MCF 10A (cell line): ENCODE data around the gene CCL19. TPM values are rescaled to one million over a fixed set of nuclear protein-coding genes. Genes with fewer than 3 reads are reported as not detected.

Experiments used
- BruUV-seq: library from RNA; stranded (reverse); fragments of 400-500 nt; replicated peaks from 2 replicates; lab custom pipeline; 2021; lab: Mats Ljungman, UMichigan
- CTCF ChIA-PET: fragments of 300-600 bp; sonication (Branson Sonifier 250); formaldehyde crosslinking; extraction: SDS; loops from one replicate; lab custom pipeline; 2021; ENCODE audit warnings: antibody characterized with exemption, inconsistent platforms; lab: Yijun Ruan, JAX
- POLR2A ChIA-PET: fragments of 300-600, 350-650 bp; sonication (Branson Sonifier 250); formaldehyde crosslinking; extraction: SDS; loops from one replicate; lab custom pipeline; 2020; ENCODE audit warnings: antibody characterized with exemption, inconsistent platforms; lab: Yijun Ruan, JAX
- DNase-seq: peaks from one replicate; pipeline ENCODE4 v3.0.0-alpha.2; 2018; ENCODE audit not compliant: unreplicated experiment
- H3K27ac Mint-ChIP-seq: one replicate; pipeline ENCODE4 v1.8.0; 2022; ENCODE audit warnings: mild to moderate bottlenecking, low read depth, mixed read lengths; ENCODE audit not compliant: unreplicated experiment
- H3K27me3 Mint-ChIP-seq: one replicate; pipeline ENCODE4 v1.8.0; 2022; ENCODE audit warnings: mixed read lengths; ENCODE audit not compliant: insufficient read depth, unreplicated experiment
- H3K36me3 Mint-ChIP-seq: one replicate; pipeline ENCODE4 v1.8.0; 2022; ENCODE audit warnings: mild to moderate bottlenecking, moderate library complexity, mixed read lengths; ENCODE audit not compliant: insufficient read depth, unreplicated experiment
- H3K4me1 Mint-ChIP-seq: one replicate; pipeline ENCODE4 v1.8.0; 2022; ENCODE audit warnings: mixed read lengths; ENCODE audit not compliant: insufficient read depth, unreplicated experiment
- H3K4me3 Mint-ChIP-seq: one replicate; pipeline ENCODE4 v1.8.0; 2022; ENCODE audit warnings: mild to moderate bottlenecking, moderate library complexity, mixed read lengths; ENCODE audit not compliant: unreplicated experiment
- H3K9me3 Mint-ChIP-seq: one replicate; pipeline ENCODE4 v1.8.0; 2022; ENCODE audit warnings: mixed read lengths; ENCODE audit not compliant: unreplicated experiment
- intact Hi-C: fragments of 100-400 bp; cut with micrococcal nuclease; formaldehyde crosslinking; loops from 2 replicates; pipeline ENCODE4 v1.14.1; 2022
- total RNA-seq: library from RNA; stranded (reverse); gene quantifications from 2 replicates; pipeline ENCODE4 v1.2.3, GENCODE V29; 2022
- TF ChIP-seq, protein P1 (sequence below): fragments of 200-600 bp; IDR thresholded peaks from one replicate; pipeline ENCODE4 v1.8.0; 2022; ENCODE audit warnings: antibody characterized with exemption, mild to moderate bottlenecking; ENCODE audit not compliant: unreplicated experiment

The CCL19 gene
- total RNA-seq, 1 experiment from 2014 or later: not detected

DNA sequence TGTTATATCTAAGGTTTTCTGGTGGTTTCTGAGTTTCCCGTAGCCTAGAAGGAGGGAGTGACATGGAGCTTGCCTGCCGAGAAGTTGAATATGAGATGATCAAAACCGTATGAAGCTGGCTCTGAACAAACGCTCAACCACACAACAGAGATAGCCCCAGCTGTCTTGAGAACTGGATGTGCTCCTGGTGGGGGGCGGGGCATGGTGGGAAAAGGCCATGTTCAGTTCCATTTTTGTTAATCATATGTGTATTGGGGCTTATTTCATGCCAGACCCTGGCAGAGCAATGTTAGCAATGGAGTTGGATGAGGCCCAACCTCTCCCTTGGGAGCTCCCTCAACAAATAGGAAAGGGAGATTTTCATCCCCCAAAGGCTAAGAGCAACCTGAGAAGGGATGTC lies 4.8 kb downstream of the CCL19 start:
- ChIA-PET POLR2A (no interaction called here), CTCF (interaction anchor here (0.6 to 1.4 kb wide), 3 partner anchors 16 to 164 kb away, joined by 3 to 5 read pairs (median 3); no protein-coding TSS in a partner anchor)
- Mint-ChIP-seq H3K4me1 (no peaks in the 10 kb centered on the region), H3K4me3 (no peak overlapping the region), H3K9me3 (no peaks in the 10 kb centered on the region), H3K27me3 (no peaks in the 10 kb centered on the region), H3K27ac (no peak overlapping the region), H3K36me3 (peaks cover 9% of the 10 kb centered on the region)
- no TSS peak for BruUV-seq
- TF ChIP-seq, protein P1, sequence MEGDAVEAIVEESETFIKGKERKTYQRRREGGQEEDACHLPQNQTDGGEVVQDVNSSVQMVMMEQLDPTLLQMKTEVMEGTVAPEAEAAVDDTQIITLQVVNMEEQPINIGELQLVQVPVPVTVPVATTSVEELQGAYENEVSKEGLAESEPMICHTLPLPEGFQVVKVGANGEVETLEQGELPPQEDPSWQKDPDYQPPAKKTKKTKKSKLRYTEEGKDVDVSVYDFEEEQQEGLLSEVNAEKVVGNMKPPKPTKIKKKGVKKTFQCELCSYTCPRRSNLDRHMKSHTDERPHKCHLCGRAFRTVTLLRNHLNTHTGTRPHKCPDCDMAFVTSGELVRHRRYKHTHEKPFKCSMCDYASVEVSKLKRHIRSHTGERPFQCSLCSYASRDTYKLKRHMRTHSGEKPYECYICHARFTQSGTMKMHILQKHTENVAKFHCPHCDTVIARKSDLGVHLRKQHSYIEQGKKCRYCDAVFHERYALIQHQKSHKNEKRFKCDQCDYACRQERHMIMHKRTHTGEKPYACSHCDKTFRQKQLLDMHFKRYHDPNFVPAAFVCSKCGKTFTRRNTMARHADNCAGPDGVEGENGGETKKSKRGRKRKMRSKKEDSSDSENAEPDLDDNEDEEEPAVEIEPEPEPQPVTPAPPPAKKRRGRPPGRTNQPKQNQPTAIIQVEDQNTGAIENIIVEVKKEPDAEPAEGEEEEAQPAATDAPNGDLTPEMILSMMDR: no peak
- intact Hi-C loops: no loop called here
- DNase-seq: no peak

DNA sequence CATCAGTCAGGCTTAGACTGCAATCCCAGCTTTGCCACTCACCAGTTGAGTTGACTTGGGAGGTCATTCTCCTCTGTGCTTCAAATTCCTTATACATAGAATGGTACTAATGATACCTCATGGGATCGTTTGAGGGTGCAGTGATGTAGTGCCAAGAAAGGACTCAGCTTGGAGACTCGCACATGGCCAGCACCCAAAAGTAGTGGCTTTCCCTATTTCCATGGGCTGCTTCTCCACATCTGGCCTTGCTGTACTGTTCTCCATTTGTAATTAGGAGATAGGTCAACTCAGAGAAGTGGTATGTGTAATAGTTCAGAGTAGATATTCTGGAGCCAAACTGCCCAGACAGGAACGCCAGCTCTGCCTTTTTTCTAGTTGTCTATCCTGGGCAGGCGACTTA lies 5.5 kb downstream of the CCL19 start:
- no peaks in the 10 kb centered on the region for H3K4me1 Mint-ChIP-seq

DNA sequence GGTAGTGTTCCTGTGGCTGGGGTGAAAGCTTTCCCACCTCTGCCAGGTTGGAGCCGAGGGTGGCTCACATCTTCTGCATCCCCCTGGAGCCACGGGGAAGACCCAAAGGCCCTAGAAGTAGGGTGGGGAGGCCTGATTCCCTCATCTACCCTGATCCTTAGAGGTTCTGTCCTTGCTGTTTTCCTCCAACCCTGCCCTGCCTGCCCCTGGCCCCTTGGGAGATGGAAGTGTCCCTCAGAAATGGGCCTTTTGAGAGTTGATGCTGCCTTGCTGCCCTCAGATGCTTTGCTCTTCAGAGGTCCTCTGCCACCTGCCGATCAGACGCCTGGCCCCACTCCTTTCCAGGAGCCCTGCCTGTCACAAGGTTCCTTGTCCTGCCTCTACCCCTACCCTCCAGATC lies 6.3 kb downstream of the CCL19 start:
- H3K4me1 Mint-ChIP-seq: no peaks in the 10 kb centered on the region

More for the DNA sequence above, 5.5 kb downstream of the CCL19 start:
- Mint-ChIP-seq H3K27me3 (no peaks in the 10 kb centered on the region), H3K36me3 (peaks cover 14% of the 10 kb centered on the region), H3K4me3 (no peak overlapping the region), H3K27ac (no peak overlapping the region), H3K9me3 (no peaks in the 10 kb centered on the region)
- no peak for DNase-seq
- ChIA-PET POLR2A (interaction anchor here (0.6 to 1.2 kb wide), 2 partner anchors 9 to 300 kb away, joined by 3 read pairs; no protein-coding TSS in a partner anchor), CTCF (interaction anchor here (0.5 kb wide), 1 partner anchor 50 kb away, joined by 3 read pairs; no protein-coding TSS in a partner anchor)
- TF ChIP-seq, protein P1: no peak
- intact Hi-C loops: no loop called here
- BruUV-seq: no TSS peak

DNA sequence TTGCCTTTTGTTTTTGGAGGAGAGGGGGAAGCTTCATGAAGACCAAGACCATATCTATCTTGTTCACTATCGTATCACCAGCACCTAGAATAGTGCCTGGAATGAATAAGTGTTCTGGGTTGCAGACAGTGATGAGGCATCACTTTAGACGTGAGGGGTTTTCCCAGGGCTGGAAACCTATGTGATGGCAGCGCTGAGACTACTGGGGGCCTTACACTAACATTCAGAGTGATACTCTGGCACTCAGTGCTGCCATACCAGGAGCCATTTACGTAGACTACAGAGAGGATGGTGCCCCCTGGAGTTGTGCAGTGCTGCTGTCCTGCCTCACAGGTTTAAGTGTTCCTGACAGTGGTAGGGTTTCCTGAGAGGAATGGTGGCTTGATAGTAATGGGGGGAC lies 6.9 kb downstream of the CCL19 start:
- no peak for DNase-seq
- Mint-ChIP-seq H3K4me3 (no peak overlapping the region), H3K4me1 (no peaks in the 10 kb centered on the region), H3K27ac (no peak overlapping the region), H3K9me3 (no peaks in the 10 kb centered on the region), H3K27me3 (no peaks in the 10 kb centered on the region), H3K36me3 (peaks cover 14% of the 10 kb centered on the region)
- POLR2A ChIA-PET: interaction anchor here (0.5 kb wide), 1 partner anchor 73 kb away, joined by 3 read pairs; no protein-coding TSS in a partner anchor
- BruUV-seq: no TSS peak
- TF ChIP-seq, protein P1: no peak
- intact Hi-C loops: no loop called here
- CTCF ChIA-PET: interaction anchor here (0.6 kb wide), 1 partner anchor 21 kb away, joined by 3 read pairs; no protein-coding TSS in a partner anchor

More for the DNA sequence above, 6.3 kb downstream of the CCL19 start:
- no peak overlapping the region for H3K4me3 Mint-ChIP-seq
- intact Hi-C loops: no loop called here
- ChIA-PET POLR2A (interaction anchor here (1.2 kb wide), 1 partner anchor 8 kb away, joined by 3 read pairs; no protein-coding TSS in a partner anchor), CTCF (no interaction called here)
- peaks cover 14% of the 10 kb centered on the region for H3K36me3 Mint-ChIP-seq
- H3K27ac Mint-ChIP-seq: no peak overlapping the region
- TF ChIP-seq, protein P1: no peak
- no peak for DNase-seq
- no TSS peak for BruUV-seq
- H3K27me3 Mint-ChIP-seq: no peaks in the 10 kb centered on the region
- no peaks in the 10 kb centered on the region for H3K9me3 Mint-ChIP-seq
